OCI-LY7 (cell line): ENCODE measurements around the gene PLEKHH3.

Experiments used
- EZH2phosphoT487 ChIP-seq: fragments of 200-600 bp; sonication (generic); IDR thresholded peaks from 2 replicates; pipeline ENCODE4 v1.6.1; 2018; ENCODE audit warnings: low read depth, borderline replicate concordance, mild to moderate bottlenecking, mixed run types, antibody characterized with exemption, low read length, moderate library complexity, mixed read lengths
- TF ChIP-seq, protein P1 (sequence below): fragments of 200-600 bp; sonication (generic); conservative IDR thresholded peaks from 2 replicates; pipeline ENCODE4 v1.5.1; 2014; ENCODE audit warnings: mild to moderate bottlenecking, antibody characterized with exemption, low read length, moderate library complexity, mixed read lengths

DNA sequence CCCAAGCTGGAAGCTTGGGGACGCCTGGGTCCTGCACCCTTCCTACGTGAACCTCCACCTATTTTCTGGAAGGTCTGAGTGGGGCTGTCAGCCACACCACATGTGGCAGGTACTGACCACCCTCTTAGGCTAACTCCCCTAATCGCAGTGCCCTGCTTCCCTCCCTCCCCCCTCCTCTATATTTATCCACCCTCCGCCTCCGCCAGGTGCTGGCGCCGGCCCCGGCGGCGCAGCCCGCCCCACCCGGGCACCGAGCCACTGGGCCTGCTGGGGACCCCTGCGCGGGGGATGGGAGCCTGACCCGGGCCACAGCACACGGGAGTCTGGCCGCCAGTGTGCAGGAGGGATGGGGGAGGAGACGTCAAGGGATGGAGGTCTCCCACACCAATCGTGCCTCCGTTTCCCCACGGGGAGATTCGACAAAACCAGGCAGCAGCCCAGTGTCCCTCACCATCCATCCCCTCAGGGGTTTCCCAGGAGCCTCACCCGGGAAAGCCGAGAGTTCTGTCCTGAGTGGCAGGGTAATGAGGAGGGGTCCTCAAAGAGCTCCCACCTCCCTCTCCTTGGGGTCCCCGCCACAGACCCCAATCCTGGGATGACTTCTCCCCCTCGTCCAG, 1.3 kb downstream of the PLEKHH3 start:
- TF ChIP-seq, protein P1, sequence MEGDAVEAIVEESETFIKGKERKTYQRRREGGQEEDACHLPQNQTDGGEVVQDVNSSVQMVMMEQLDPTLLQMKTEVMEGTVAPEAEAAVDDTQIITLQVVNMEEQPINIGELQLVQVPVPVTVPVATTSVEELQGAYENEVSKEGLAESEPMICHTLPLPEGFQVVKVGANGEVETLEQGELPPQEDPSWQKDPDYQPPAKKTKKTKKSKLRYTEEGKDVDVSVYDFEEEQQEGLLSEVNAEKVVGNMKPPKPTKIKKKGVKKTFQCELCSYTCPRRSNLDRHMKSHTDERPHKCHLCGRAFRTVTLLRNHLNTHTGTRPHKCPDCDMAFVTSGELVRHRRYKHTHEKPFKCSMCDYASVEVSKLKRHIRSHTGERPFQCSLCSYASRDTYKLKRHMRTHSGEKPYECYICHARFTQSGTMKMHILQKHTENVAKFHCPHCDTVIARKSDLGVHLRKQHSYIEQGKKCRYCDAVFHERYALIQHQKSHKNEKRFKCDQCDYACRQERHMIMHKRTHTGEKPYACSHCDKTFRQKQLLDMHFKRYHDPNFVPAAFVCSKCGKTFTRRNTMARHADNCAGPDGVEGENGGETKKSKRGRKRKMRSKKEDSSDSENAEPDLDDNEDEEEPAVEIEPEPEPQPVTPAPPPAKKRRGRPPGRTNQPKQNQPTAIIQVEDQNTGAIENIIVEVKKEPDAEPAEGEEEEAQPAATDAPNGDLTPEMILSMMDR = no peak
- TF ChIP-seq EZH2phosphoT487 = no peak
